Peyer's patch (tissue), 4 donors: ENCODE results near the gene CBLB.

Experiments
- POLR2A ChIP-seq, 2 donors: fragments of 450-650 bp; IDR thresholded peaks; one replicate each; pipeline ENCODE4 v1.5.1; 2017; ENCODE audit warnings: antibody characterized with exemption in 2 of 2, mild to moderate bottlenecking in 2 of 2, moderate library complexity in 2 of 2
- TF ChIP-seq, protein P1 (sequence below), 6 experiments: fragments of 450-650 bp in 4 of 6; fragments of 200-600 bp in 2 of 6; sonication (generic) in 1 of 6; IDR thresholded peaks; one replicate each; pipeline ENCODE4 v1.5.1; 2017 to 2019; ENCODE audit warnings: antibody characterized with exemption in 6 of 6, mild to moderate bottlenecking in 3 of 6, moderate library complexity in 1 of 6

DNA sequence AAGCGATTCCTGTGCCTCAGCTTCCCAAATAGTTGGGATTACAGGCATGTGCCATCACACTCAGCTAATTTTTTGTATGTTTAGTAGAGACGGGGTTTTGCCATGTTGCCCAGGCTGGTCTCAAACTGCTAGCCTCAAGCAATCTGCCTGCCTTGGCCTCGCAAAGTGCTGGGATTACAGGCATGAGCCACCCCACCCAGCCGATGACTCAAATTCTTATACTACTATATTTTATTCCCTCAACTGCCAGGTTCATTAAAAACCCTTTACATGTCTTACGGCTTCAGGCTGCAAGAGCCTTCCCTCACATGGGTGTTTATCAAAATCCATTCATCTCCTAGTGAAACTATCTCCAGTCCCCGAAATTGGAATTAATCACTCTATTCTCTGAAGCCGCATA is 63.4 kb downstream of the CBLB start:
- TF ChIP-seq, protein P1, sequence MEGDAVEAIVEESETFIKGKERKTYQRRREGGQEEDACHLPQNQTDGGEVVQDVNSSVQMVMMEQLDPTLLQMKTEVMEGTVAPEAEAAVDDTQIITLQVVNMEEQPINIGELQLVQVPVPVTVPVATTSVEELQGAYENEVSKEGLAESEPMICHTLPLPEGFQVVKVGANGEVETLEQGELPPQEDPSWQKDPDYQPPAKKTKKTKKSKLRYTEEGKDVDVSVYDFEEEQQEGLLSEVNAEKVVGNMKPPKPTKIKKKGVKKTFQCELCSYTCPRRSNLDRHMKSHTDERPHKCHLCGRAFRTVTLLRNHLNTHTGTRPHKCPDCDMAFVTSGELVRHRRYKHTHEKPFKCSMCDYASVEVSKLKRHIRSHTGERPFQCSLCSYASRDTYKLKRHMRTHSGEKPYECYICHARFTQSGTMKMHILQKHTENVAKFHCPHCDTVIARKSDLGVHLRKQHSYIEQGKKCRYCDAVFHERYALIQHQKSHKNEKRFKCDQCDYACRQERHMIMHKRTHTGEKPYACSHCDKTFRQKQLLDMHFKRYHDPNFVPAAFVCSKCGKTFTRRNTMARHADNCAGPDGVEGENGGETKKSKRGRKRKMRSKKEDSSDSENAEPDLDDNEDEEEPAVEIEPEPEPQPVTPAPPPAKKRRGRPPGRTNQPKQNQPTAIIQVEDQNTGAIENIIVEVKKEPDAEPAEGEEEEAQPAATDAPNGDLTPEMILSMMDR (IDR thresholded peaks at IDR 0.05): no peak
- TF ChIP-seq POLR2A (IDR thresholded peaks at IDR 0.05): no peak
